HFFc6 (cell line): Measurements from ENCODE around the gene GRB10. TPM values are rescaled to one million over a fixed set of nuclear protein-coding genes. Genes with fewer than 3 reads are reported as not detected.

ENCODE experiments used
- DNase-seq: peaks from one replicate; pipeline ENCODE4 v3.0.0-alpha.2; 2018
- H3K27ac Mint-ChIP-seq: 2 replicates; pipeline ENCODE4 v1.8.0; 2020; ENCODE audit warnings: mild to moderate bottlenecking, mixed read lengths
- H3K27me3 Mint-ChIP-seq: 2 replicates; pipeline ENCODE4 v1.8.0; 2021; ENCODE audit warnings: mild to moderate bottlenecking, moderate library complexity, mixed read lengths; ENCODE audit not compliant: insufficient read depth
- H3K36me3 Mint-ChIP-seq: 2 replicates; pipeline ENCODE4 v1.8.0; 2021; ENCODE audit warnings: low read depth, mixed read lengths
- H3K4me1 Mint-ChIP-seq: 2 replicates; pipeline ENCODE4 v1.8.0; 2020; ENCODE audit warnings: low read depth, mixed read lengths
- H3K4me3 Mint-ChIP-seq: 2 replicates; pipeline ENCODE4 v1.8.0; 2020; ENCODE audit warnings: mild to moderate bottlenecking, moderate library complexity, mixed read lengths
- H3K9me3 Mint-ChIP-seq: 2 replicates; pipeline ENCODE4 v1.8.0; 2020; ENCODE audit warnings: mild to moderate bottlenecking, mixed read lengths
- total RNA-seq, 6 experiments: library from RNA; stranded (reverse); fragmentation: NEBNext Ultra II Directional; extraction: Animal tissue kit (Norgen Biotek cat#: 25700); gene quantifications; 2 replicates in 1 of 6; 3 replicates in 5 of 6; pipeline ENCODE4 v1.2.3, GENCODE V29; 2021
- TF ChIP-seq, protein P1 (sequence below): fragments of 200-600 bp; sonication (generic); IDR thresholded peaks from 2 replicates; pipeline ENCODE4 v1.5.0; 2021; ENCODE audit warnings: antibody characterized with exemption, mild to moderate bottlenecking

The GRB10 gene
- total RNA-seq, 6 experiments from 2014 or later = 13.6 to 17.8 (median 14.8) TPM

DNA sequence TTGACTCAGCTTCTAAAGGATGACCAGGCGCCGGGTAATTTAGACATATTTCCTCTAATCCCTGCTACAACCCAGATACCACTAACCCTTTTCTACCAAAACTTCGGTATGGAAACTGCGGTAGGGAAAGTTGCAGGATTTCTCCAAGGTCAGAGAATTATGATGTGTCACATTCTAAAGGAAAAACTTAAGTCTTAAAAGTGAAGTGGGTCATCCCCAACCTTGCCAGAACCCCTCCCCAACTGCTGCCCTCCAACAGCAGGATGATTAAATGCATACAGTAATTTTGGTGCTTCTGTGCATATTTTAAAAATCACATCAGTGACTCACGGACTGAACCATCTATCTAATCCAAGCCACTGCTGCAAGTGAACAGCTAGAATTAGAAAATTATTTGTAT is 52.7 kb downstream of the GRB10 start:
- DNase-seq = peak; percentile 68
- H3K4me1 Mint-ChIP-seq = peaks cover 63% of the 10 kb centered on the region
- no peaks in the 10 kb centered on the region for H3K36me3 Mint-ChIP-seq
- H3K27ac Mint-ChIP-seq = peak overlapping the region; percentile 68
- peak overlapping the region; percentile 48 for H3K4me3 Mint-ChIP-seq
- TF ChIP-seq, protein P1, sequence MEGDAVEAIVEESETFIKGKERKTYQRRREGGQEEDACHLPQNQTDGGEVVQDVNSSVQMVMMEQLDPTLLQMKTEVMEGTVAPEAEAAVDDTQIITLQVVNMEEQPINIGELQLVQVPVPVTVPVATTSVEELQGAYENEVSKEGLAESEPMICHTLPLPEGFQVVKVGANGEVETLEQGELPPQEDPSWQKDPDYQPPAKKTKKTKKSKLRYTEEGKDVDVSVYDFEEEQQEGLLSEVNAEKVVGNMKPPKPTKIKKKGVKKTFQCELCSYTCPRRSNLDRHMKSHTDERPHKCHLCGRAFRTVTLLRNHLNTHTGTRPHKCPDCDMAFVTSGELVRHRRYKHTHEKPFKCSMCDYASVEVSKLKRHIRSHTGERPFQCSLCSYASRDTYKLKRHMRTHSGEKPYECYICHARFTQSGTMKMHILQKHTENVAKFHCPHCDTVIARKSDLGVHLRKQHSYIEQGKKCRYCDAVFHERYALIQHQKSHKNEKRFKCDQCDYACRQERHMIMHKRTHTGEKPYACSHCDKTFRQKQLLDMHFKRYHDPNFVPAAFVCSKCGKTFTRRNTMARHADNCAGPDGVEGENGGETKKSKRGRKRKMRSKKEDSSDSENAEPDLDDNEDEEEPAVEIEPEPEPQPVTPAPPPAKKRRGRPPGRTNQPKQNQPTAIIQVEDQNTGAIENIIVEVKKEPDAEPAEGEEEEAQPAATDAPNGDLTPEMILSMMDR = no peak
- H3K27me3 Mint-ChIP-seq = peaks cover 1% of the 10 kb centered on the region; the same call in 1 of the 2 replicates
- H3K9me3 Mint-ChIP-seq = no peaks in the 10 kb centered on the region

DNA sequence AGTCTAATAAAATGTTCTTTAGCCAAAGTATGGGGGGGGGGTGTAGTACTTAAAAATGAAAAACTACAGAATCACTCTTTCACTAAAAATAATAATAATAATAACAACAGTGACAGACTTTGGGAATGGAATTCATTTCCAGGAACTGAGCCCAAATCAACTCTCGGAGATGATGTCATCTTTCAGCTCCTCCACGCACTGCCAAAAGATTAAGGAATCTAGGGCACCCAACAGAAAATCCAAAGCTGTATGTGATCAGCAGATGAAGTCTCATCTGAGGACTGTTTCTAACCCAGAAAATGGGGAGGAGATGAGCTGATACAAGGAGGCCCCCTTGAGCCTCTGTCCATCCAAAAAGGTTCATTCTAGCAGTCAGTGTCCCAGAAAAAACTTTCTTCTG is 54.5 kb downstream of the GRB10 start:
- Mint-ChIP-seq H3K27me3 (peaks cover 1% of the 10 kb centered on the region), H3K9me3 (no peaks in the 10 kb centered on the region)
- DNase-seq = peak; percentile 7

DNA sequence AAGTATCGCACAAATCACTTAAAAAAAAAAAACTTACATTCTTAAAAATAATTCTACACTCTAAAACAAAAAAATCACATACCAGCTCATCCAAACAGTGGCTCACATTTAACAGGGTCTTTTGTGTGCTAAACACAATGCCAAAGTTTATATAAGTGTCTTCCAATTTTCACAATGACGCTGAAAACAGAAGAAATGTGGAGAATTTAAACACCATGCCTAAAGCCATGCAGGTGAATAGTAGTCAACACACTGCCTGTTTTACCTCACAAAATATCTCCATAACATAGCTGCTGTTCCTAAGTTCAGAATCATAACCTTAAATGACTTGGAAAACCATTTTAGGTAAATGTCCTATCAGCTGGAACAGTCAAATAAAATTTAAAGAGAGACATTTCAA is 55.0 kb downstream of the GRB10 start:
- DNase-seq = no peak
- H3K4me3 Mint-ChIP-seq = no peak overlapping the region
- no peaks in the 10 kb centered on the region for H3K9me3 Mint-ChIP-seq
- TF ChIP-seq, protein P1 = no peak
- peaks cover 40% of the 10 kb centered on the region for H3K4me1 Mint-ChIP-seq
- no peak overlapping the region for H3K27ac Mint-ChIP-seq
- peaks cover 1% of the 10 kb centered on the region for H3K27me3 Mint-ChIP-seq
- no peaks in the 10 kb centered on the region for H3K36me3 Mint-ChIP-seq

More for the DNA sequence above, 54.5 kb downstream of the GRB10 start:
- Mint-ChIP-seq H3K36me3 (no peaks in the 10 kb centered on the region), H3K4me3 (no peak overlapping the region), H3K4me1 (peaks cover 45% of the 10 kb centered on the region), H3K27ac (no peak overlapping the region)
- TF ChIP-seq, protein P1 = no peak

DNA sequence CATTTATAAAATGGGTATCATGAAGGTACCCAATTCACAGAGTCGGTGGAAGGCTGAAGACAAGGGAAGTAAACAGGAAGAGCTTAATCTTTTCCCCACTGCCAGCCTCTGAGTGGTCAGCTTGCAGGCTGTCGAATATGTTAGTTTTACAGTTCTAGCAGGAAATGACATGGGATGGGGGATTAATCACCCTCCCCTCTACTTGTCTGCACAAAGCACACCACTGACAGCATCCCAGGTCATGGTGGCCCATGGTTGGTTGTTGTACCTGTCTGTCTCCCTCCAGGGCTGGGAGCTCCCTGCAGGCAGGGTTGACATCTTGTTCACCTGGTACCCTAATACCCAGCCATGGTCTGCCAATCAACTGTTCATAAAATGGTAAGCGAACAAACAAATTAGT is 55.6 kb downstream of the GRB10 start:
- Mint-ChIP-seq H3K4me3 (no peak overlapping the region), H3K27ac (no peak overlapping the region), H3K4me1 (peaks cover 36% of the 10 kb centered on the region), H3K27me3 (peaks cover 1% of the 10 kb centered on the region), H3K36me3 (no peaks in the 10 kb centered on the region), H3K9me3 (no peaks in the 10 kb centered on the region)
- TF ChIP-seq, protein P1 = no peak
- no peak for DNase-seq

DNA sequence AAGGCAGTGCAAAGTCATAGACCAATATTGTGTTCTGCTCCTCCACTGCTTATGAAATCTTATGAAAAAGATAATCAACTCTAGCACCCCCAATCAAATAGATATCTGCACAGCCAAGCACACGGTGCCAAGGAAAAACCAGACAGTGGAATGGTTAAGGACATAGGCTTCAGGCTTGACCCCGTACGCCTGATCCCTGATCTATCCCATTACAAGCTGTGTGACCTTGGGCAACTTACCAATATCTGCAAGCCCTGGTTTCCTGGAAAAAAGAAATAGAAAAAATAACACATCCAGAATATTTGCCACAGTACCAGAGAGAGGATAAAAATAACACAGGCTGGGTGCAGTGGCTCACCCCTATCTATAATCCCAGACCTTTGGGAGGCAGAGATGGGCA is 56.9 kb downstream of the GRB10 start:
- H3K4me1 Mint-ChIP-seq = peaks cover 35% of the 10 kb centered on the region
- no peak overlapping the region for H3K4me3 Mint-ChIP-seq
- TF ChIP-seq, protein P1 = no peak
- no peak for DNase-seq
- no peaks in the 10 kb centered on the region for H3K36me3 Mint-ChIP-seq
- no peaks in the 10 kb centered on the region for H3K9me3 Mint-ChIP-seq
- H3K27me3 Mint-ChIP-seq = peaks cover 1% of the 10 kb centered on the region
- H3K27ac Mint-ChIP-seq = no peak overlapping the region
